ENCODE data around the gene ANKRD55.

GRCh38 chr5:56111404-56111781, 121.7 kb downstream of the ANKRD55 start:
- no peak for TF ChIP-seq POLR2AphosphoS5 (IDR thresholded peaks at IDR 0.05; ENCODE audit: low read depth, low read length)
- TF ChIP-seq TAF1 (IDR thresholded peaks at IDR 0.05; ENCODE audit: borderline replicate concordance, insufficient read depth, low read length): no peak
